Activated B cell treated with CpG ODN at 0.5 μM for 24 hours (primary cell): ENCODE measurements around the gene HEG1. TPM values are rescaled to one million over a fixed set of nuclear protein-coding genes. Genes with fewer than 3 reads are reported as not detected.

Experiments used
- ATAC-seq: fragments of 200-7000 bp; cut with Tn5 transposase; one replicate; pipeline ENCODE4 v1.10.0; 2021; ENCODE audit warnings: low read depth, mild to moderate bottlenecking, moderate library complexity
- CTCF ChIA-PET: fragments of 350-600 bp; sonication (Branson Sonifier 250); formaldehyde crosslinking; loops from one replicate; lab custom pipeline; 2021; ENCODE audit warnings: antibody characterized with exemption; lab: Charles Lee
- POLR2A ChIA-PET: fragments of 350-600 bp; sonication (Branson Sonifier 250); formaldehyde crosslinking; loops from one replicate; lab custom pipeline; 2021; ENCODE audit warnings: antibody characterized with exemption; lab: Charles Lee
- DNase-seq: peaks from one replicate; pipeline ENCODE4 v3.0.0; 2022
- H3K27ac Mint-ChIP-seq: one replicate; pipeline ENCODE4 v1.8.0; 2020; ENCODE audit warnings: mixed read lengths
- H3K27me3 Mint-ChIP-seq: one replicate; pipeline ENCODE4 v1.8.0; 2021; ENCODE audit warnings: mixed read lengths
- H3K36me3 Mint-ChIP-seq: one replicate; pipeline ENCODE4 v1.8.0; 2021; ENCODE audit warnings: low read depth, mixed read lengths
- H3K4me1 Mint-ChIP-seq: one replicate; pipeline ENCODE4 v1.8.0; 2021; ENCODE audit warnings: mixed read lengths
- H3K4me3 Mint-ChIP-seq: one replicate; pipeline ENCODE4 v1.8.0; 2020; ENCODE audit warnings: mild to moderate bottlenecking, mixed read lengths
- H3K9me3 Mint-ChIP-seq: one replicate; pipeline ENCODE4 v1.8.0; 2020; ENCODE audit warnings: mixed read lengths
- intact Hi-C: fragments of 100-400 bp; cut with micrococcal nuclease; formaldehyde crosslinking; loops from one replicate; pipeline ENCODE4 v1.15.1; 2024
- total RNA-seq: library from RNA; stranded (reverse); gene quantifications from 2 replicates; pipeline ENCODE4 v1.2.3, GENCODE V29; 2022
- TF ChIP-seq, protein P1 (sequence below): fragments of 200-600 bp; IDR thresholded peaks from one replicate; pipeline ENCODE4 v1.8.0; 2022; ENCODE audit warnings: antibody characterized with exemption, mild to moderate bottlenecking

HEG1 gene
- total RNA-seq, 1 donor from 2014 or later: 7.2 TPM

GRCh38 chr3:125003859-125004595, 51.8 kb downstream of the HEG1 start:
- H3K4me1 Mint-ChIP-seq: no peaks in the 10 kb centered on the region
- intact Hi-C loops: no loop called here
- DNase-seq: no peak
- TF ChIP-seq, protein P1, sequence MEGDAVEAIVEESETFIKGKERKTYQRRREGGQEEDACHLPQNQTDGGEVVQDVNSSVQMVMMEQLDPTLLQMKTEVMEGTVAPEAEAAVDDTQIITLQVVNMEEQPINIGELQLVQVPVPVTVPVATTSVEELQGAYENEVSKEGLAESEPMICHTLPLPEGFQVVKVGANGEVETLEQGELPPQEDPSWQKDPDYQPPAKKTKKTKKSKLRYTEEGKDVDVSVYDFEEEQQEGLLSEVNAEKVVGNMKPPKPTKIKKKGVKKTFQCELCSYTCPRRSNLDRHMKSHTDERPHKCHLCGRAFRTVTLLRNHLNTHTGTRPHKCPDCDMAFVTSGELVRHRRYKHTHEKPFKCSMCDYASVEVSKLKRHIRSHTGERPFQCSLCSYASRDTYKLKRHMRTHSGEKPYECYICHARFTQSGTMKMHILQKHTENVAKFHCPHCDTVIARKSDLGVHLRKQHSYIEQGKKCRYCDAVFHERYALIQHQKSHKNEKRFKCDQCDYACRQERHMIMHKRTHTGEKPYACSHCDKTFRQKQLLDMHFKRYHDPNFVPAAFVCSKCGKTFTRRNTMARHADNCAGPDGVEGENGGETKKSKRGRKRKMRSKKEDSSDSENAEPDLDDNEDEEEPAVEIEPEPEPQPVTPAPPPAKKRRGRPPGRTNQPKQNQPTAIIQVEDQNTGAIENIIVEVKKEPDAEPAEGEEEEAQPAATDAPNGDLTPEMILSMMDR: no peak
- H3K9me3 Mint-ChIP-seq: no peaks in the 10 kb centered on the region
- no peaks in the 10 kb centered on the region for H3K27me3 Mint-ChIP-seq
- no peak overlapping the region for H3K27ac Mint-ChIP-seq
- ChIA-PET CTCF (interaction anchor here (2.5 kb wide), 1 partner anchor 9 kb away, joined by 9 read pairs; no protein-coding TSS in a partner anchor), POLR2A (no interaction called here)
- H3K36me3 Mint-ChIP-seq: peaks cover 58% of the 10 kb centered on the region
- no peak overlapping the region for H3K4me3 Mint-ChIP-seq
- no peak for ATAC-seq

- Mint-ChIP-seq H3K27me3 (no peaks in the 10 kb centered on the region), H3K4me1 (no peaks in the 10 kb centered on the region), H3K4me3 (no peak overlapping the region), H3K27ac (no peak overlapping the region), H3K36me3 (peaks cover 53% of the 10 kb centered on the region), H3K9me3 (no peaks in the 10 kb centered on the region)
- TF ChIP-seq, protein P1: no peak
- DNase-seq (no peak), ATAC-seq (no peak)
- POLR2A ChIA-PET: no interaction called here
- CTCF ChIA-PET: interaction anchor here (2.5 kb wide), 1 partner anchor 8 kb away, joined by 9 read pairs; no protein-coding TSS in a partner anchor
- intact Hi-C loops: no loop called here
Observed at GRCh38 chr3:125003369-125003853, 52.4 kb downstream of the HEG1 start.

DNA sequence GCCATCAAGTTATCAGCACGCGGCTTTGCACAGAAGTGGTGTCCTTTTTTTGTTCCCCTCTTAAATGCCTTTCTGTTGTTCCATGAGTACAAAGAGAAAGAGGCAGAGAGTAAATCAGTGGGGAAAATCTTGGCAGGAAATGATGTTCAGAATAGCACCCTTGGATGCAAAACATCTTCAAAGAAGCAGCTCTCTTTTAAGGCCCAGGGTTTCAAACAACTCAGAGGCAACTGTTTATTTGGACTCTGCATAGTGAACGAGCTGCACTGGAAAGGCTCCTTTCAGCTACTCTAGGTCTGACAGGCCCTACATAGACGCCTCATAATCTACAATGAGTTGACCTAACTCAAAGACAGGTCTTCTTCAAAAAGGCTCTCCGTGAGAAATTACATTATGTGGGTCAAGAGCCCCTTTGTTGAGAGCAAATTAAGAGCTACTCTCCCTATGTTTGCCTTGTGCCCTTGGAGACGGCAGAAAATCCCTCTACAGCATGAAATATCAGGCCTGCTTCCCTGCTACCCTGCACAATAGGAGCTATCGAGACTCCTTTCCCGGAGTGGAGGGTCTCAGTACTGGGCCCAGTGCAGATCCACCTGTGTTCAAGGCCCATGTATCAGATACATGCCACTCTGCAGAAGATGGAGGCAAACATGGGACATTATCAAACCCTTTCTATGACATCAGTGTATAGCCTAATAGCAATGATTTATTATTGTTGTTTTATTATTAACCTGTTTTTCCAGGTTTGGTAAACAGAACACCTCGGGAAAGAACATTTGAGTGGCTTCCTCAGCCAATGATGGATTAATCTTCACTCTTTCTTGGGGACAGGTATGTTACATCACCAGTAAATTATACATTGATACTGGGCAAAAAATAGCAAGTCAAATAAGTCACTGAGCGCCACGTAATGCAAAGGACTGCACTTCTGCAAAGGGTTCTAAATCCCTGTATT, 53.1 kb downstream of the HEG1 start:
- ChIA-PET CTCF (interaction anchor here (2.5 kb wide), 1 partner anchor 7 kb away, joined by 9 read pairs; no protein-coding TSS in a partner anchor), POLR2A (no interaction called here)
- intact Hi-C loops: no loop called here
- TF ChIP-seq, protein P1: no peak
- no peak overlapping the region for H3K4me3 Mint-ChIP-seq
- no peak overlapping the region for H3K27ac Mint-ChIP-seq
- no peaks in the 10 kb centered on the region for H3K4me1 Mint-ChIP-seq
- H3K27me3 Mint-ChIP-seq: no peaks in the 10 kb centered on the region
- ATAC-seq: no peak
- H3K9me3 Mint-ChIP-seq: no peaks in the 10 kb centered on the region
- DNase-seq: no peak
- H3K36me3 Mint-ChIP-seq: peaks cover 51% of the 10 kb centered on the region

DNA sequence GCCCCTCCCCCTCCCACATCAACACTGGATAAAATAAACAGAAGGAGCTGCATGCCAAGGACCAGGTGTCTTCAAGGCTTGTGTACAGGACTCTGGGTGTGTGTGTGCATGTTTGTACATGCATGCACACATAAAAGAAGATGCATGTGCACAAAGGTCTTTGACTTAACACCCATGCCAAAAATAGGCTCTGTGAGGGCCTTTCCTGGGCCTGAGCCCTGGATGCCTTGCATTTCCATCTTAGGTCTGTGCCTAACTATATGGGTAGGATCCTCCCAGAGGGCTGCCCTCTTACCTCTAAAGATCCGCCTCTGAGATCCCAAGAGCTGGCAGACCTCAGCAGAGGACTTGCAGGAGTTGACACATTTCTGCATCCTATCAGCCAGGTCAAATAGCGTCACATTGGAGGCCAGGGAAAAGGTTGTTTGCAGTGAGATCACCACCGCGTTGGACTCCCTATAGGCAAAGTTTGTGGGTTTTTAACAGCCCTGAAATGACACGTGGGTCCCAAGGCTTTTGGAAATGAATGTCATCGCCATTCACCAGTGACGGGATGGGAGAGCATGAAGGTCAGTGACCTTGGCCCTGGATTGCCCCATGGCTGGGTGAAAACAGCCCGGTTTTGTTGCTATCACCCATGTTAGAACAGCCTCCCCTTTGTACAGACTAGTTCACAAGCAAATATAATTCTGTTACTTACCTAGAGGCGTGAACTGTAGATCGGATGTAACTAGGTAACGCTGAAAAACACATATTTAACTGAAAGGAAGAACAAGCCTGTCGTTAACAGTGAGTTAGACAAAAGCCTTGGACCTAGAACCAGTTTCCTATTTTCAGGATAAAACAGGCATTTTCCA, 54.0 kb downstream of the HEG1 start:
- Mint-ChIP-seq H3K4me1 (no peaks in the 10 kb centered on the region), H3K27ac (no peak overlapping the region), H3K27me3 (no peaks in the 10 kb centered on the region), H3K36me3 (peaks cover 56% of the 10 kb centered on the region), H3K9me3 (no peaks in the 10 kb centered on the region), H3K4me3 (no peak overlapping the region)
- intact Hi-C loops: no loop called here
- no peak for DNase-seq
- no peak for ATAC-seq
- TF ChIP-seq, protein P1: no peak
- CTCF ChIA-PET: no interaction called here
- POLR2A ChIA-PET: no interaction called here
